NCI-H446 (cell line): ENCODE results near the gene TJP3.

ENCODE experiments used
- DNase-seq, 2 experiments: peaks; one replicate each; lab custom pipeline; 2025; lab: John Stamatoyannopoulos, UW

The TJP3 gene

GRCh38 chr19:3670796-3671679 is 37.1 kb upstream of the TJP3 start:
- no peak for DNase-seq

- DNase-seq = no peak
These were observed 36.3 kb upstream of the TJP3 start for GRCh38 chr19:3671680-3672574.

GRCh38 chr19:3672575-3672948 is 35.6 kb upstream of the TJP3 start:
- no peak for DNase-seq

GRCh38 chr19:3672993-3673392 is 35.2 kb upstream of the TJP3 start:
- no peak for DNase-seq

- no peak for DNase-seq
These were observed 34.4 kb upstream of the TJP3 start for GRCh38 chr19:3673506-3674439.

GRCh38 chr19:3674784-3675543 is 33.2 kb upstream of the TJP3 start:
- no peak for DNase-seq

GRCh38 chr19:3678188-3678587 is 30.0 kb upstream of the TJP3 start:
- DNase-seq = no peak

- DNase-seq = no peak
These were observed 29.0 kb upstream of the TJP3 start for GRCh38 chr19:3679138-3679537.

- no peak for DNase-seq
These were observed 28.6 kb upstream of the TJP3 start for GRCh38 chr19:3679581-3679980.

GRCh38 chr19:3680939-3681338 is 27.2 kb upstream of the TJP3 start:
- no peak for DNase-seq

- no peak for DNase-seq
These were observed 25.9 kb upstream of the TJP3 start for GRCh38 chr19:3682286-3682685.

GRCh38 chr19:3682741-3683404 is 25.3 kb upstream of the TJP3 start:
- no peak for DNase-seq

GRCh38 chr19:3683405-3684053 is 24.7 kb upstream of the TJP3 start:
- DNase-seq = no peak

- no peak for DNase-seq
These were observed 23.9 kb upstream of the TJP3 start for GRCh38 chr19:3684054-3684816.

GRCh38 chr19:3684817-3685410 is 23.3 kb upstream of the TJP3 start:
- no peak for DNase-seq

- no peak for DNase-seq
These were observed 20.8 kb upstream of the TJP3 start for GRCh38 chr19:3687393-3687773.

GRCh38 chr19:3687774-3688706 is 20.1 kb upstream of the TJP3 start:
- no peak for DNase-seq
